KMS-11 (cell line): ENCODE results near the gene TBC1D22B.

Source experiments
- H2AFZ ChIP-seq: fragments of 200-600 bp; sonication (generic); 2 replicates; pipeline ENCODE4 v1.6.1; 2016; ENCODE audit warnings: antibody characterized with exemption, mixed run types, low read depth
- H3K27ac ChIP-seq: fragments of 200-600 bp; sonication (generic); 2 replicates; pipeline ENCODE4 v1.6.1; 2016; ENCODE audit warnings: mild to moderate bottlenecking, mixed run types
- H3K27me3 ChIP-seq: fragments of 200-600 bp; sonication (generic); 2 replicates; pipeline ENCODE4 v1.6.1; 2017; ENCODE audit warnings: mild to moderate bottlenecking, low read depth, mixed run types, moderate library complexity; ENCODE audit not compliant: insufficient read depth
- H3K36me3 ChIP-seq: fragments of 200-600 bp; sonication (generic); 2 replicates; pipeline ENCODE4 v1.6.1; 2017; ENCODE audit warnings: mild to moderate bottlenecking, mixed run types; ENCODE audit not compliant: insufficient read depth
- H3K4me1 ChIP-seq: fragments of 200-600 bp; sonication (generic); 2 replicates; pipeline ENCODE4 v1.6.1; 2016; ENCODE audit warnings: mild to moderate bottlenecking, low read depth, mixed run types; ENCODE audit not compliant: poor library complexity, severe bottlenecking
- H3K4me2 ChIP-seq: fragments of 200-600 bp; sonication (generic); 2 replicates; pipeline ENCODE4 v1.7.0; 2016; ENCODE audit warnings: mild to moderate bottlenecking, mixed run types
- H3K4me3 ChIP-seq: fragments of 200-600 bp; sonication (generic); IDR thresholded peaks from 2 replicates; pipeline ENCODE4 v1.6.1; 2017; ENCODE audit warnings: low read depth, low read length, mixed read lengths; ENCODE audit not compliant: insufficient read depth
- H3K79me2 ChIP-seq: fragments of 200-600 bp; sonication (generic); 2 replicates; pipeline ENCODE4 v1.6.1; 2016; ENCODE audit warnings: low read depth, mixed run types; ENCODE audit not compliant: insufficient read depth
- H3K9ac ChIP-seq: fragments of 200-600 bp; sonication (generic); 2 replicates; pipeline ENCODE4 v1.6.1; 2016; ENCODE audit warnings: mild to moderate bottlenecking, mixed run types
- H4K20me1 ChIP-seq: fragments of 200-600 bp; sonication (generic); 2 replicates; pipeline ENCODE4 v1.6.1; 2016; ENCODE audit warnings: mild to moderate bottlenecking, mixed run types; ENCODE audit not compliant: insufficient read depth
- TF ChIP-seq, protein P1 (sequence below): fragments of 200-600 bp; sonication (generic); conservative IDR thresholded peaks from 2 replicates; pipeline ENCODE4 v1.6.1; 2017; ENCODE audit warnings: low read depth, mild to moderate bottlenecking, antibody characterized with exemption, low read length, moderate library complexity, mixed read lengths

TBC1D22B gene

DNA sequence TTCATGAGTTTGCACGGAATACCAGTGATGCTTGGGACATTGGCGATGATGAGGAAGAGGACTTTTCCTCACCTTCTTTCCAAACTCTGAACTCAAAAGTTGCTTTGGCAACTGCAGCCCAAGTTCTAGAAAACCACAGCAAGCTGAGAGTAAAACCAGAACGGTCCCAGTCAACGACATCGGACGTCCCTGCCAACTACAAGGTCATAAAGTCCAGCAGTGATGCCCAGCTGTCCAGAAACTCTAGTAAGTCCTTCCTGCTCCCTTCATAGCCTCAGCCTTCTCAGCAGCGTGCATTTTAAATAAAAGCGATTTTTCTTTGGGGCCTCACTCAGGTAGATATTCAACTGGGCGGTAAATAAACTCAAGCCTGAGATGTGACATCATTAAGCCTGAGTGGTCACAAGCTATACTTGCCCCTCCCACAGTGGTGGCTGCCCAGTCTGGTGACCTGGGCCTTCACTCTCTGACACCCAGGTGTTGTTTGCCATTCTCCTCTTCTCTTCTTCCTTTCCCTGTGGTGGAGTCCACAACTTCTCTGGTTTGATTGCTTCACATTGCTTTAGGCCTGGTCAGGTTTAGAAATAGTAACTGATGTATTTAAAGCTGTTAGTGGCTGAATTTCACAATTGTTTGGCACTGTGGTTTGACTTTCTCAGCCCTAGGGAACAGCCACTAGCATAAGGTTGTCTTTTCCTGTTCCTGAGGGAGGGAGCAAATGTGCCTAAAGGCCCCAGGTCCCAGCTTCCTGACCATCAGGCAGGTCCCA lies 22.0 kb downstream of the TBC1D22B start:
- Histone ChIP-seq H3K36me3 (no peaks in the 10 kb centered on the region), H2AFZ (no peak overlapping the region), H4K20me1 (no peaks in the 10 kb centered on the region), H3K27ac (no peak overlapping the region), H3K79me2 (no peaks in the 10 kb centered on the region), H3K4me3 (no peak overlapping the region), H3K27me3 (no peaks in the 10 kb centered on the region), H3K4me2 (no peak overlapping the region), H3K4me1 (peaks cover 21% of the 10 kb centered on the region), H3K9ac (no peak overlapping the region)
- TF ChIP-seq, protein P1, sequence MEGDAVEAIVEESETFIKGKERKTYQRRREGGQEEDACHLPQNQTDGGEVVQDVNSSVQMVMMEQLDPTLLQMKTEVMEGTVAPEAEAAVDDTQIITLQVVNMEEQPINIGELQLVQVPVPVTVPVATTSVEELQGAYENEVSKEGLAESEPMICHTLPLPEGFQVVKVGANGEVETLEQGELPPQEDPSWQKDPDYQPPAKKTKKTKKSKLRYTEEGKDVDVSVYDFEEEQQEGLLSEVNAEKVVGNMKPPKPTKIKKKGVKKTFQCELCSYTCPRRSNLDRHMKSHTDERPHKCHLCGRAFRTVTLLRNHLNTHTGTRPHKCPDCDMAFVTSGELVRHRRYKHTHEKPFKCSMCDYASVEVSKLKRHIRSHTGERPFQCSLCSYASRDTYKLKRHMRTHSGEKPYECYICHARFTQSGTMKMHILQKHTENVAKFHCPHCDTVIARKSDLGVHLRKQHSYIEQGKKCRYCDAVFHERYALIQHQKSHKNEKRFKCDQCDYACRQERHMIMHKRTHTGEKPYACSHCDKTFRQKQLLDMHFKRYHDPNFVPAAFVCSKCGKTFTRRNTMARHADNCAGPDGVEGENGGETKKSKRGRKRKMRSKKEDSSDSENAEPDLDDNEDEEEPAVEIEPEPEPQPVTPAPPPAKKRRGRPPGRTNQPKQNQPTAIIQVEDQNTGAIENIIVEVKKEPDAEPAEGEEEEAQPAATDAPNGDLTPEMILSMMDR: no peak

DNA sequence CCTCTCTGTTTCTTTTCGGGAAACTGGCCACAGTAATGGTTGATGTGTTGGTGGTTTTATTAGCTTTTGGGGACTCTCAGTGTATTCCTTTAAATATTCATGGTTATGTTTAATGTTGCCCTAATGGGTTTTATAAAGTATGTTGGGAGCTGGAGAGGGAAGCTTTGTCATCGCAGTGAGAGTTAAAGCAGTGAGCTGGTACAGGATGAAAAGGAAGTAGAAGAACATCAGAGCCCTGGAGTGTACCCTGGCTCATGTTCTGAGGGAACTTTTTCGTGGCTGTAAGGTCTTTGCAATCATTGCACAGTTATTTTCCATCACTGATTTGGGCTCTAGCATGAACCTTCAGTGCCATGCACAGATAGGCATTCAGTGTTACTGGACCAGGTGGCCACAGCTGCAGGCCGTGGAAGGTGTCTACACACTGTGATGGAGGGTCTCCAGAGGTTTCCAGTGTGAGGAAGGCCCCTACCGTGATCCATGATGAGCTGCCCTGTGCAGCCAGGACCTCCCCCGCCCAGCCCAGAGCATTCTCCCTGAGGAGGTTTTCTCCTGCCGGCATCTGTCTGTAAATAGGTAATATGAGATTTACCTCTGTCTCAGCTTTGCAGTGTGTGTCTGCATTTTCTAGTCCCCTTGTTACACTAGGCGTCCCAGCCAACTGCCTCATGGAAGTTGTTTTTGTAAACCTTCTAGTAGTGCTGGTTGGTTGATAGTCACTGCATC lies 22.8 kb downstream of the TBC1D22B start:
- H3K9ac ChIP-seq: no peak overlapping the region
- H3K36me3 ChIP-seq: 0 out of 2 replicates have a peak, but pooled peaks cover 3% of the 10 kb centered on the region
- no peaks in the 10 kb centered on the region for H3K27me3 ChIP-seq
- TF ChIP-seq, protein P1: no peak
- no peaks in the 10 kb centered on the region for H3K79me2 ChIP-seq
- no peaks in the 10 kb centered on the region for H4K20me1 ChIP-seq
- no peak overlapping the region for H3K27ac ChIP-seq
- no peak overlapping the region for H3K4me3 ChIP-seq
- no peak overlapping the region for H2AFZ ChIP-seq
- peaks cover 20% of the 10 kb centered on the region for H3K4me1 ChIP-seq
- H3K4me2 ChIP-seq: no peak overlapping the region

DNA sequence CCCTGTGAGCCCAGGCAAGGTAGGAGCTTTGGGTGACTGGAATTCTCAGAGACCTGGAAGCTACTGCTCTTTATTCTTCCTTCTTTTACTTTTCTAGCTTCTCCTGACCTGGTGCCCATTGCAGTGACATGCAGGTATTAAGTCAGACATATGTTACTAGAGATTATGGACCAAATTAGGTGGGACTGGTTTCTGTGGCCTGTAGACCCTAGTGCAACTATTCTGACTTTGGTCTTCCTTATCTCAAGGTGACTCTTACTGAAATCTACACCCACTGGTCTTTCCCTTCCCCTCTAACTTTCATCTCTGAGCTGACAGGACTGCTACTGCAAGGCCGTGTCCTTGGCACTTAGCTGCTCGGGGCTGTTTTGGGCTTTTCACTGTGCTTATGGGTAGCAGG lies 24.8 kb downstream of the TBC1D22B start:
- 0 out of 2 replicates have a peak, but pooled peaks cover 3% of the 10 kb centered on the region for H3K36me3 ChIP-seq
- TF ChIP-seq, protein P1: no peak
- H3K79me2 ChIP-seq: no peaks in the 10 kb centered on the region
- H3K27me3 ChIP-seq: no peaks in the 10 kb centered on the region
- H4K20me1 ChIP-seq: no peaks in the 10 kb centered on the region
- no peak overlapping the region for H2AFZ ChIP-seq
- H3K4me1 ChIP-seq: peaks cover 12% of the 10 kb centered on the region
- H3K4me3 ChIP-seq: no peak overlapping the region
- no peak overlapping the region for H3K9ac ChIP-seq
- H3K27ac ChIP-seq: no peak overlapping the region
- no peak overlapping the region for H3K4me2 ChIP-seq

DNA sequence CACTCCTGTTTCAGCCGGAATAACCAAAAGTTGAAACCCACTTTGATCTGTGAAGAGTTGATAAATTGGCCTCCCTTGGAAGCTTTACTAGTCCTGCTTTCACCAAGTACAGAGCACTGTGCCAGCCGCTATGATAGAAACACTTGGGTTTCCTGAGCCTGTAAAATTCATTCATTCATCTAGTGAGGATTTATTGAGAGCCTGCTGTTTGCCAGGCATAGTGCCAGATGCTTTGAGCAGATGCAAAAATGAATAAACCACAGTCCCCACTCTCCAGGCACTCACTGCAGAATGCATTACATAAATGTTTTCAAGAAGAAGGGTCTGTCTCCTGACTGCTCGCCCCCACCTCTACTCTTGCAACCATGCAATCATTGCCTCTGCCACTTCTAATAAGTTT lies 25.7 kb downstream of the TBC1D22B start:
- TF ChIP-seq, protein P1: no peak
- Histone ChIP-seq H2AFZ (no peak overlapping the region), H4K20me1 (no peaks in the 10 kb centered on the region), H3K79me2 (no peaks in the 10 kb centered on the region), H3K4me2 (no peak overlapping the region), H3K36me3 (0 out of 2 replicates have a peak, but pooled peaks cover 3% of the 10 kb centered on the region), H3K27me3 (no peaks in the 10 kb centered on the region), H3K4me3 (no peak overlapping the region), H3K27ac (no peak overlapping the region), H3K4me1 (peaks cover 12% of the 10 kb centered on the region), H3K9ac (no peak overlapping the region)
